Fibroblast of lung (primary cell): ENCODE results near the gene FKBP15. TPM values are rescaled to one million over a fixed set of nuclear protein-coding genes. Genes with fewer than 3 reads are reported as not detected.

ENCODE experiments used
- DNase-seq, 2 donors: peaks; one replicate each; pipeline versions ENCODE4 v3.0.0 to v3.0.0-alpha.2; 2010; ENCODE audit warnings: low read depth in 2 of 2
- H2AFZ ChIP-seq: 2 replicates; pipeline ENCODE4 v1.5.1; 2012; ENCODE audit warnings: low read length, control low read depth, inconsistent platforms
- H3K27ac ChIP-seq: 2 replicates; pipeline ENCODE4 v1.5.1; 2011; ENCODE audit warnings: low read length, control low read depth; ENCODE audit not compliant: insufficient read depth
- H3K27me3 ChIP-seq: 2 replicates; pipeline ENCODE4 v1.5.1; 2011; ENCODE audit warnings: mild to moderate bottlenecking, low read length; ENCODE audit not compliant: control insufficient read depth, insufficient read depth
- H3K36me3 ChIP-seq: 2 replicates; pipeline ENCODE4 v1.5.1; 2011; ENCODE audit warnings: low read length; ENCODE audit not compliant: control insufficient read depth, insufficient read depth
- H3K4me1 ChIP-seq: 2 replicates; pipeline ENCODE4 v1.5.1; 2011; ENCODE audit warnings: low read length; ENCODE audit not compliant: control insufficient read depth, insufficient read depth; ENCODE audit errors: extremely low read depth
- H3K4me2 ChIP-seq: 2 replicates; pipeline ENCODE4 v1.5.1; 2011; ENCODE audit warnings: low read length, control low read depth; ENCODE audit not compliant: insufficient read depth; ENCODE audit errors: extremely low read depth
- H3K4me3 ChIP-seq, 4 experiments: fragments of 200-600 bp in 1 of 4; sonication (generic) in 1 of 4; replicated peaks in 1 of 4; 2 replicates each; pipeline ENCODE4 v1.5.1; 2011 to 2016; ENCODE audit warnings: low read length in 4 of 4, low read depth in 3 of 4, mild to moderate bottlenecking in 3 of 4, control low read depth in 2 of 4, inconsistent platforms in 1 of 4, mixed read lengths in 1 of 4; ENCODE audit not compliant: insufficient read depth in 1 of 4; ENCODE audit errors: control extremely low read depth in 1 of 4
- H3K79me2 ChIP-seq: 2 replicates; pipeline ENCODE4 v1.5.1; 2012; ENCODE audit warnings: mild to moderate bottlenecking, low read length, inconsistent platforms; ENCODE audit not compliant: control insufficient read depth, insufficient read depth
- H3K9ac ChIP-seq: 2 replicates; pipeline ENCODE4 v1.5.1; 2011; ENCODE audit warnings: mild to moderate bottlenecking, low read length, control low read depth; ENCODE audit not compliant: insufficient read depth
- H3K9me3 ChIP-seq: 2 replicates; pipeline ENCODE4 v1.5.1; 2012; ENCODE audit warnings: low read depth, low read length; ENCODE audit not compliant: control insufficient read depth, insufficient read depth
- H4K20me1 ChIP-seq: 2 replicates; pipeline ENCODE4 v1.5.1; 2011; ENCODE audit warnings: low read length; ENCODE audit not compliant: control insufficient read depth, insufficient read depth; ENCODE audit errors: extremely low read depth
- CTCF ChIP-seq, 2 donors: IDR thresholded peaks in 1 of 2; conservative IDR thresholded peaks in 1 of 2; 1 replicate in 1 of 2; 2 replicates in 1 of 2; pipeline ENCODE4 v1.5.1; 2011 to 2012; ENCODE audit warnings: low read length in 2 of 2, control low read depth in 1 of 2, inconsistent platforms in 1 of 2, low read depth in 1 of 2, mild to moderate bottlenecking in 1 of 2
- EZH2 ChIP-seq: IDR thresholded peaks from 2 replicates; pipeline ENCODE4 v1.5.1; 2012; ENCODE audit warnings: low read length, control low read depth, mild to moderate bottlenecking; ENCODE audit errors: missing control alignments
- polyA plus RNA-seq, 2 donors: library from polyadenylated mRNA; depleted of rRNA in 1 of 2; stranded (reverse) in 1 of 2; unstranded in 1 of 2; fragments of >200 nt; gene quantifications; 2 replicates each; pipeline ENCODE4 v1.2.1, GENCODE V29; 2011 to 2012; ENCODE audit warnings: missing spikeins in 1 of 2
- total RNA-seq: library from RNA; depleted of rRNA; stranded (reverse); fragments of >200 nt; gene quantifications from 2 replicates; pipeline ENCODE4 v1.2.1, GENCODE V29; 2014

FKBP15 gene
- total and polyA plus RNA-seq, 2 donors (not counting 1 experiment from before 2014, with no cell fraction given), result 21.0 to 25.3 TPM

GRCh38 chr9:113139953-113140352, 81.1 kb downstream of the FKBP15 start:
- H3K79me2 ChIP-seq, result no peaks in the 10 kb centered on the region

DNA sequence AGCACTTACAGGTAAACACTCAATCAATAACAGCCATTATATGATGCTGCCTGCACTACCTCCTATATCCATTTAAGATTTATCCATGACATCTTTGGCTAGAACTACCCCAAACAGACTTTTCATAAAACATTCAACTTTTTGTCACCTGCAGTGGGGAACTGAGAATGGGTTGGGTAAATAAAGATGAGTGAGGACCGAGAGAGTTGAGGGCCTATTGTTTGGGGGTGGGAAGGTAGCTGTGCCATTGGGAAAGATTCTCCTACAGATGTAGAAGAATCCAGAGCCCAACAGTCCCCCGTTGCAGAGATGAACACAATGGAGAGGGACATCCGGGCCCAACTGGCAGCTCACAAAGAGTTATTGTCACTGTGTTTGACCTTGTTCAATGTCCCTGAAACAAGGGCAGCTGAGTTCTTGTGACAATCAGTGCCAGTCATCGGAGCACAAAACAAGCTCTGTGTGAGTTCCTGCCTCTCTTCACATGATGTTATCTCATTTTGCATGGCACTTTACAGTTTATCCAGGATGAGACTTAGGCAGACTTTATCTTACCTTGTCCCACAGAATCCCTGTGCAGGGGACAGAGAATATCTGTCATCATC, 81.8 kb downstream of the FKBP15 start:
- Histone ChIP-seq H3K4me1 (no peaks in the 10 kb centered on the region), H3K27me3 (peaks cover 6% of the 10 kb centered on the region), H3K9me3 (no peaks in the 10 kb centered on the region), H3K9ac (no peak overlapping the region), H3K79me2 (no peaks in the 10 kb centered on the region), H4K20me1 (no peaks in the 10 kb centered on the region), H3K27ac (no peak overlapping the region), H3K4me2 (no peak overlapping the region), H3K36me3 (no peaks in the 10 kb centered on the region), H2AFZ (no peak overlapping the region), H3K4me3 (no peak overlapping the region)
- no peak for DNase-seq
- no peak for TF ChIP-seq EZH2
- no peak for TF ChIP-seq CTCF (conservative IDR thresholded peaks at IDR 0.05 in 1 of 2, IDR thresholded peaks at IDR 0.05 in 1 of 2; ENCODE audit: low read depth in 1 of 2, low read length in 2 of 2)

More at GRCh38 chr9:113139953-113140352, 81.1 kb downstream of the FKBP15 start:
- no peaks in the 10 kb centered on the region for H4K20me1 ChIP-seq
- H3K4me3 ChIP-seq, result no peak overlapping the region
- no peak overlapping the region for H2AFZ ChIP-seq
- no peaks in the 10 kb centered on the region for H3K36me3 ChIP-seq
- DNase-seq, result no peak
- H3K27me3 ChIP-seq, result peaks cover 6% of the 10 kb centered on the region
- H3K9me3 ChIP-seq, result no peaks in the 10 kb centered on the region
- H3K27ac ChIP-seq, result no peak overlapping the region
- no peaks in the 10 kb centered on the region for H3K4me1 ChIP-seq
- no peak overlapping the region for H3K4me2 ChIP-seq
- H3K9ac ChIP-seq, result no peak overlapping the region
- TF ChIP-seq EZH2, result no peak
- TF ChIP-seq CTCF (conservative IDR thresholded peaks at IDR 0.05 in 1 of 2, IDR thresholded peaks at IDR 0.05 in 1 of 2; ENCODE audit: low read depth in 1 of 2, low read length in 2 of 2), result no peak

GRCh38 chr9:113138760-113139159, 82.3 kb downstream of the FKBP15 start:
- Histone ChIP-seq H3K27me3 (peaks cover 6% of the 10 kb centered on the region), H3K27ac (no peak overlapping the region), H3K36me3 (no peaks in the 10 kb centered on the region), H3K4me3 (no peak overlapping the region), H3K4me1 (no peaks in the 10 kb centered on the region), H3K9me3 (no peaks in the 10 kb centered on the region), H3K9ac (no peak overlapping the region), H2AFZ (no peak overlapping the region), H3K4me2 (no peak overlapping the region), H4K20me1 (no peaks in the 10 kb centered on the region), H3K79me2 (no peaks in the 10 kb centered on the region)
- TF ChIP-seq EZH2, result no peak
- TF ChIP-seq CTCF (conservative IDR thresholded peaks at IDR 0.05 in 1 of 2, IDR thresholded peaks at IDR 0.05 in 1 of 2; ENCODE audit: low read depth in 1 of 2, low read length in 2 of 2), result no peak
- no peak for DNase-seq
